GM12891 (cell line): Measurements from ENCODE around the gene CSMD2.

Source experiments
- DNase-seq: peaks from one replicate; pipeline ENCODE4 v3.0.0; 2011; ENCODE audit warnings: low spot score; ENCODE audit not compliant: insufficient read length
- FAIRE-seq: peaks from 2 replicates; lab custom pipeline; 2011; peaks lifted over from hg19 to GRCh38; lab: Jason Lieb, UNC
- PAX5 ChIP-seq: IDR thresholded peaks from 2 replicates; pipeline ENCODE4 v1.6.1; 2011; ENCODE audit warnings: low read length, moderate library complexity, mild to moderate bottlenecking; ENCODE audit not compliant: insufficient read depth, severe bottlenecking
- POLR2A ChIP-seq: IDR thresholded peaks from 2 replicates; pipeline ENCODE4 v1.6.1; 2011; ENCODE audit warnings: low read depth, low read length, control low read depth
- POLR2AphosphoS5 ChIP-seq: IDR thresholded peaks from 2 replicates; pipeline ENCODE4 v1.6.1; 2011; ENCODE audit warnings: low read depth, low read length, control low read depth
- POU2F2 ChIP-seq: IDR thresholded peaks from 2 replicates; pipeline ENCODE4 v1.6.1; 2011; ENCODE audit warnings: low read depth, mild to moderate bottlenecking, control low read depth, low read length, moderate library complexity
- SPI1 ChIP-seq: IDR thresholded peaks from 2 replicates; pipeline ENCODE4 v1.6.1; 2011; ENCODE audit warnings: low read depth, low read length, control low read depth
- TAF1 ChIP-seq: IDR thresholded peaks from 2 replicates; pipeline ENCODE4 v1.6.1; 2011; ENCODE audit warnings: low read depth, low read length, control low read depth

Gene CSMD2

DNA sequence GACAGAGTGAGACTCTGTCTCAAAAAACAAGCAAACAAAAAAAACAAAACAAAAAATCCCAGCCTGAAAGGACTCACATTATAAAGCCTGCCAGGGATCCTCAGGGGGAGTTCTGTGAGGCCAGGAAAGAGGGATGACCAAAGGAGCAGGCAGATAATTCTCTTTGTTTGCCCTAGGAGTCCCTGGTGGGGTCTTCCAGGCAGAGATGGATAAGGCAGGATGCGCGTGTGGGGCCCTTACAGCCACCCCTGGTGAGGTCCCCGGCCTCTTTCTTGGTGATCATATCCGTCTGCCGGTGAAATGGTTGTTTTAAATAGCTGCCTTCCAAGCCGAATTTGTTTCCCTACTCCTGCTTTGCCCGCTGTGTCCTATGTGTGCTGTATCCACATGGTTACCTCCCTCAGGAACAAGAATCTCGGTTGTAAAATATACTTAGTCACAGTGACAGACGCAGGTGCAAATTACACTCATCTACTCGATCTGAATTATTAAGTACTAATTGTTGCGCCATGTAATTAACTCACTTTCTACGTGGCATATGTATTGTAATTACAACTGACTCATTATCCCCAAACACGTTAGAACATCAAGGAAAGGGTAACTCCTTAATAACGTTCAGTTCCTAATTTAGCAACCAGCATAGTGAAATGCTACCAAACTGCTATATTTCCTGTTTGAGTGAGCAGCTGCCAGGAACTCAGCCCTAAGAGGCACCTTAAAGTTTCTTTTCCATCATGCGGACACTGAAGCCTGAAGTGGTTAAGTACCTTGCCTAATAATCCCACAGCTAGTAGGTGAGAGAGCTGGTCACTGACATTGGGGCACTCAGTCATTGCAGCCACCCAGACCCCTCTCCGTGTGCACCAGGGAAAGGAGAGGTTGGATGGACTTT lies 586.2 kb downstream of the CSMD2 start:
- TF ChIP-seq TAF1 (no peak), POU2F2 (no peak), POLR2A (no peak), PAX5 (no peak), POLR2AphosphoS5 (no peak), SPI1 (no peak)
- FAIRE-seq = no peak
- DNase-seq = no peak

- TF ChIP-seq SPI1 (no peak), TAF1 (no peak), POU2F2 (no peak), PAX5 (no peak), POLR2AphosphoS5 (no peak), POLR2A (no peak)
- DNase-seq (no peak), FAIRE-seq (no peak)
These were observed 587.4 kb downstream of the CSMD2 start for GRCh38 chr1:33577663-33578062.

DNA sequence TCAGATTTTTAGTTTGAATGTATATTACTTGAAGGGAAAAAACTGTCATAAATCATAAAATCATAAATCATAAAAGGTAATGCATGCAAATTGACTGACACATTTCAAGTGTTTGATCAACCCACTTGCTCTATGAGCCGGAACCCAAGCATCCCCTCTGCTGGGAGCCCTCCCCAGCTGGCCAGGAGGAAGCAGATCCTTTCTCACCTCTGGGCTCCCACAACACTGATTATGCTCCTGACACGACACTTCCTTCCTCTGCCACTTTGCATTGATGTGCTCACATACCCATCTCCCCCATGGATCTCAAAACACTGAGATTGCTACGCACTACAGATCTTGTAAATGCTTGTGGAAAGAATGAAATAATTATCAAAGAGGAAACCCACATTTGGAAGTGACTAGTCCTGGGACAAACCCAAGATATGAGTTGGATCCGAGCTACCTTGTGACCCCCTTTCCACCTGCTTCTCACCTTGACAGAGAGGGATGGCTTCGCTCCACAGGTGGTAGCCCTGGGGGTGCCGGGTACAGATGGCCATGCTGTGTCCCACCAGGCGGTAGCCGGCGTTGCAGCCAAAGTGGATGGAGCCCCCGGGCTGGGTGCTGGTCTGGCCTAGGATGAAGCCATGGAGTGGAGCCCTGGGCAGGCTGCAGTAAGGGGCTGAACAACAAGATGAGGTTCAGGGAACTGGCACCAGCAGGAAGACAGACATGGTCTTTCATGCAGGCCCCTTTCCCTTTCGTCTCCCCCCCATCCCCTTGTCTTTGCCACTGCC lies 588.0 kb downstream of the CSMD2 start:
- no peak for DNase-seq
- FAIRE-seq = no peak
- no peak for TF ChIP-seq POU2F2

DNA sequence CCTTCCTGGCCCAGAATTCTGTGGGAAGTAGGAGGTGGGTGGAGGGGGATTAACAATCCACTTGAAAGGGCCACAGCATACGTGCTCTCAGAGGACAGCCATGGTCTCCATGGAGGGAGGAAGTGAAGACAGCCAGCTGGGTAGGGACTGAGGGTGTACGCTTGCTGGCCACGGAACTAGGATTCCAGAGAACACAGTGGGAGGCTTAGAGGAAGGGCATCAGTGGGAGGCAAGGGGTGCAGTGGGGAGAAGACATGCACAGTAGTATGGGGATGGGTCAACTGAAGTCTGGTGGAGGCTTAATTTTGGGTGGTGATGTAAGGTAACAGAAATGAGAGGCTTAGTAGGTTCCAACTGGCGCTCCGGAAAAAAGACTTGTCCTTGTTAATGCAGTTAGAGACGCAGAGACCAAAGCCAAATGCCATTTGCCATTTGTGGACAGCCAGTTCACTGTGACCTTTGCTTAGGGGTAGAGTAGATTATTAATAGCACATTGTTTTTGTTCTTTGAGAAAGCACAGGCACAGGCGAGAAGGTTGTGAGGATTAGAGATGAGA lies 589.6 kb downstream of the CSMD2 start:
- FAIRE-seq (no peak), DNase-seq (no peak)
- TF ChIP-seq SPI1 (no peak), POLR2AphosphoS5 (no peak), POU2F2 (no peak), TAF1 (no peak), POLR2A (no peak), PAX5 (no peak)

DNA sequence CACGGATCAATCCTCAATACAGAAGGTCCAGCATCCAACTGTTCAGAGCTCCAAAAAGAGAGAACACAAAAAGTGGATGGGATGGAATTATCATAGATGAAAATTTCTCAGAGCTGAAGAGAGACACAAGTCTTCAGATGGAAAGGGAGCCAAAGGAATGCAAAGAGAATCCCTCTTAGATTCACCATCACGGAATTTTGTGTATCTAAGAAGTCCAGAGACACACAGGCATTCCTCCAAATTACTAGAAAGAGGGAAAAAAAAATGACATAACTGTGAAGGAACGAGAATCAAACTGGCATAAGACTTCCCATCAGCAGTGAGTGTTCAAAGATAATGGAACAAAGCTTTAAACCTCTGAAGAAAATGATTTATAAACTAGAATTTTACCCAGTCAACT lies 591.4 kb downstream of the CSMD2 start:
- DNase-seq (no peak), FAIRE-seq (no peak)
- TF ChIP-seq POU2F2 (no peak), SPI1 (no peak)

DNA sequence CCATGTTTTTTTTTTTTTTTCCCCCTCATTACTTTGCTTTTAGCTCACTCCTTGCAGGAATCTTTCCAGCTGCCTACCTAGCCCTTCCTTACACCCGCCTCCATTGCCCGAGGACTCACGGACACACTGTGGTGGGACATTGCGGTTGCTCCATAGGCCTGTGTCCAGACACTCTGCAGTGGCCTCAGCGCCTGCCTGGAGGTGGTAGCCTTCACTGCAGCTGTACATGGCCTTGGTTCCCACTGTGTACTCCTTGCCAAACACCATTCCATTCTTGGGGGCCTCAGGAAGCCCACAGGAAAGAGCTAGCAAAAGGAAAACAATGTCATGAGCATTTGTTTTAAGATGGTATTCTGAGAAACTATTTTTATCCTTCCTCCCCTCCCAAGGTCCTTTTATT lies 592.6 kb downstream of the CSMD2 start:
- FAIRE-seq = no peak
- TF ChIP-seq POU2F2 (no peak), POLR2A (no peak), POLR2AphosphoS5 (no peak), PAX5 (no peak), TAF1 (no peak)
- DNase-seq = no peak

- DNase-seq (no peak), FAIRE-seq (no peak)
- TF ChIP-seq POU2F2 (no peak), PAX5 (no peak), POLR2A (no peak), TAF1 (no peak)
These were observed 595.7 kb downstream of the CSMD2 start for GRCh38 chr1:33569331-33569730.

GRCh38 chr1:33563699-33564098 lies 601.3 kb downstream of the CSMD2 start:
- no peak for TF ChIP-seq TAF1
- TF ChIP-seq PAX5 = no peak
- TF ChIP-seq POU2F2 = no peak
- no peak for TF ChIP-seq POLR2AphosphoS5
- no peak for TF ChIP-seq SPI1
- TF ChIP-seq POLR2A = no peak
- DNase-seq (no peak), FAIRE-seq (no peak)

DNA sequence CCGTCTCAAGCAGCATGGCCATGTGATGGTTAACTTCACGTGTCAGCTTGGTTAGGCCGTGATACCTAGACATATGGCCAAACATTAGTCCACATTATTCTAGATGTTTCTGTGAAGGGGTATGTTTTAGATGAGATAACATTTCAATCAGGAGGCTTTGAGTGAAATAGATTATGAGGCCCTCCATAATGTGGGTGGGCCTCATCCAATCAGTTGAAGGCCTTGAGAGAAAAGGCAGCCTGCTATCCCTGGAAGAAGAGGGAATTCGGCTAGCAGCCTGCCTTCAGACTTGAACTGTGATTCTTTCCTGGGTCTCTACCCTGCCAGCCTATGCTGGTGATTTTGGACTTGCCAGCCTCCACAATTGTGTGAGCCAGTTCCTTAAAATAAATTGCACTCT lies 602.5 kb downstream of the CSMD2 start:
- no peak for FAIRE-seq

DNA sequence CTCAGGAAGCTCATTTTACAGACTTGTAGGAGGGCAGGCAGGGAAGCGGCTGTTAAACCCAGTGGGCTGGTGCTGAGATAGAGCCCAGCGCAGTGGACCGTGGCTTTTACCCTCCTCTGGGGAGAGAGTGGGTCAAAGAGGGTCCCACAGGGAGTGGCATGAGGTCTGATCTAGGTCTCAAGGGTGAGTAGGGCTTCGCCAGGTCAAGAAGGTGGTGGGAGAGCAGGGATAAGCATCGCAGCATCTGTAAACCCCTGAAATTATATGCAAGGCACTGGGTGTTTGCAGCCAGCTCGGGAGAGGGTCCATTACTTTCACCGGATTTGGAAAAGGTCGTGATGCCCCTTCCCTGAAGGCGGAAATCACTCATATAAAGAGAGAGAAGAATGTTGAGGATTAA lies 603.5 kb downstream of the CSMD2 start:
- TF ChIP-seq PAX5 (no peak), TAF1 (no peak)
- FAIRE-seq = no peak
- DNase-seq = no peak

More for the DNA sequence above, 602.5 kb downstream of the CSMD2 start:
- no peak for TF ChIP-seq PAX5
- TF ChIP-seq SPI1 = no peak
- TF ChIP-seq POLR2A = no peak
- no peak for TF ChIP-seq POU2F2
- no peak for TF ChIP-seq TAF1
- no peak for TF ChIP-seq POLR2AphosphoS5
- DNase-seq = no peak

DNA sequence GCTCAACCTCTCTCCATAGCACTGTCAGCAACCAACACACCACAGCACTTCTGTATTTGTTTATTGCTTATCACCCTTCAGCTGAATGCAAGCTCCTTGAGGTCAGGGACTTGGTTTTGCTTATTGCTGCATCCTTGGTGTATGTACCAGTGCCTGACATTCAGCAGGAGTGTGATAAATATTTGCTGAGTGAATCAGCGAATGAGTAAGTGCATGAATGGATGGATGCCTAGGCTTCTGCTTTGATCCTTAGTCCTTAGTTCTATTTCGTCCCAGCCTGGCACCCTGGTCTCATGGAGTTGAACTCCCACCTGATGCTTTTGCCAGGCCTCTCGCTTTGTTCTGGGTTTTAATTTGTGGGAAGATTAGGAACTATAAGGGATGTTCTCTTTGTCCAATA lies 604.4 kb downstream of the CSMD2 start:
- FAIRE-seq (no peak), DNase-seq (no peak)

More for the DNA sequence above, 604.4 kb downstream of the CSMD2 start:
- TF ChIP-seq POLR2AphosphoS5 (no peak), POLR2A (no peak), SPI1 (no peak), PAX5 (no peak), POU2F2 (no peak)
